GM12878 (cell line): ENCODE results near the gene LRRC23. TPM values are rescaled to one million over a fixed set of nuclear protein-coding genes. Genes with fewer than 3 reads are reported as not detected.

Source experiments
- BMI1 ChIP-seq: fragments of 450-650 bp; IDR thresholded peaks from 2 replicates; pipeline ENCODE4 v1.6.1; 2016; ENCODE audit warnings: mild to moderate bottlenecking, moderate library complexity, borderline replicate concordance
- DPF2 ChIP-seq: fragments of 450-650 bp; IDR thresholded peaks from 2 replicates; pipeline ENCODE4 v1.6.1; 2017; ENCODE audit warnings: mild to moderate bottlenecking
- EED ChIP-seq: sonication (generic); IDR thresholded peaks from 2 replicates; pipeline ENCODE4 v1.6.1; 2016; ENCODE audit warnings: antibody characterized with exemption, low read depth
- ESRRA ChIP-seq: IDR thresholded peaks from 2 replicates; pipeline ENCODE4 v1.6.1; 2012; ENCODE audit warnings: mild to moderate bottlenecking, low read length, improper control_type of control experiment
- ETV6 ChIP-seq, 2 experiments: fragments of 450-650 bp in 1 of 2; IDR thresholded peaks in 1 of 2; conservative IDR thresholded peaks in 1 of 2; 2 replicates each; pipeline ENCODE4 v1.6.1; 2014; ENCODE audit warnings: antibody characterized with exemption in 1 of 2, borderline replicate concordance in 1 of 2, low read depth in 1 of 2, mild to moderate bottlenecking in 1 of 2, moderate library complexity in 1 of 2
- KAT2A ChIP-seq: conservative IDR thresholded peaks from 2 replicates; pipeline ENCODE4 v1.6.1; 2011; ENCODE audit warnings: low read depth, low read length; ENCODE audit not compliant: control insufficient read depth
- MEF2A ChIP-seq: IDR thresholded peaks from 2 replicates; pipeline ENCODE4 v1.6.1; 2011; ENCODE audit warnings: low read depth, mild to moderate bottlenecking, low read length, moderate library complexity; ENCODE audit not compliant: insufficient read depth
- MTA2 ChIP-seq: fragments of 450-650 bp; IDR thresholded peaks from 2 replicates; pipeline ENCODE4 v1.6.1; 2016; ENCODE audit warnings: low read depth, mild to moderate bottlenecking, moderate library complexity
- MXI1 ChIP-seq: fragments of 150-350 bp; IDR thresholded peaks from 2 replicates; pipeline ENCODE4 v1.6.1; 2011; ENCODE audit warnings: low read depth, mild to moderate bottlenecking, inconsistent platforms, low read length, improper control_type of control experiment
- NFXL1 ChIP-seq: fragments of 450-650 bp; IDR thresholded peaks from 2 replicates; pipeline ENCODE4 v1.6.1; 2017; ENCODE audit warnings: antibody characterized with exemption, mild to moderate bottlenecking, borderline replicate concordance
- NFYA ChIP-seq: IDR thresholded peaks from 2 replicates; pipeline ENCODE4 v1.6.1; 2011; ENCODE audit warnings: low read depth, mild to moderate bottlenecking, low read length, improper control_type of control experiment, borderline replicate concordance
- NR2C2 ChIP-seq: IDR thresholded peaks from 2 replicates; pipeline ENCODE4 v1.6.1; 2011; ENCODE audit warnings: borderline replicate concordance, low read depth; ENCODE audit not compliant: control insufficient read depth, insufficient read length
- RBBP5 ChIP-seq: fragments of 200-600 bp; sonication (generic); conservative IDR thresholded peaks from 2 replicates; pipeline ENCODE4 v1.6.1; 2016
- RFX5 ChIP-seq: IDR thresholded peaks from 2 replicates; pipeline ENCODE4 v1.6.1; 2011; ENCODE audit warnings: low read depth, low read length, improper control_type of control experiment
- SMARCA5 ChIP-seq: fragments of 450-650 bp; IDR thresholded peaks from 2 replicates; pipeline ENCODE4 v1.6.1; 2017; ENCODE audit warnings: mild to moderate bottlenecking
- TCF12 ChIP-seq: IDR thresholded peaks from 2 replicates; pipeline ENCODE4 v1.6.1; 2011; ENCODE audit warnings: low read depth, mild to moderate bottlenecking, low read length
- ZNF217 ChIP-seq: fragments of 450-650 bp; IDR thresholded peaks from 2 replicates; pipeline ENCODE4 v1.6.1; 2017; ENCODE audit warnings: antibody characterized with exemption, mild to moderate bottlenecking
- ZSCAN29 ChIP-seq: fragments of 450-650 bp; IDR thresholded peaks from 2 replicates; pipeline ENCODE4 v1.6.1; 2017; ENCODE audit warnings: mild to moderate bottlenecking, moderate library complexity
- polyA plus RNA-seq, 11 experiments: library from polyadenylated mRNA; depleted of rRNA in 4 of 11; unstranded in 6 of 11; stranded (reverse) in 5 of 11; fragments of >200 nt; fragmentation: Nextera tagmentation in 4 of 11; fragmentation: Illumina TruSeq in 1 of 11; extraction: Ambion mirVana in 4 of 11; extraction: Trizol in 1 of 11; gene quantifications; 1 replicate in 1 of 11; 2 replicates in 10 of 11; pipeline versions ENCODE4 v1.2.1 to v1.2.3, GENCODE V29; 2011 to 2016; ENCODE audit warnings: inconsistent platforms in 2 of 11, missing spikeins in 2 of 11, low read depth in 1 of 11
- total RNA-seq, 4 experiments: library from RNA; depleted of rRNA in 3 of 4; stranded (reverse); fragments of >200 nt in 3 of 4; fragmentation: Illumina TruSeq in 1 of 4; extraction: Trizol in 1 of 4; gene quantifications; 2 replicates each; pipeline versions ENCODE4 v1.2.1 to v1.2.3, GENCODE V29; 2013 to 2021
- TF ChIP-seq, protein P1 (sequence below): fragments of 450-650 bp; IDR thresholded peaks from 2 replicates; pipeline ENCODE4 v1.6.1; 2017; ENCODE audit warnings: borderline replicate concordance
- TF ChIP-seq, protein P2 (sequence below): fragments of 450-650 bp; IDR thresholded peaks from 2 replicates; pipeline ENCODE4 v1.6.1; 2017; ENCODE audit warnings: low read depth, mild to moderate bottlenecking, moderate library complexity
- TF ChIP-seq, protein P3 (sequence below): IDR thresholded peaks from 2 replicates; pipeline ENCODE4 v1.6.1; 2011; ENCODE audit warnings: low read depth, low read length, improper control_type of control experiment, borderline replicate concordance
- TF ChIP-seq, protein P4 (sequence below): fragments of 450-650 bp; IDR thresholded peaks from 2 replicates; pipeline ENCODE4 v1.6.1; 2016; ENCODE audit warnings: mild to moderate bottlenecking

The LRRC23 gene
- total and polyA plus RNA-seq, 10 of the 15 experiments (the other 5 are each of a cell fraction or from before 2014, with no cell fraction given), result 1.4 to 6.9 (median 3.4) TPM

DNA sequence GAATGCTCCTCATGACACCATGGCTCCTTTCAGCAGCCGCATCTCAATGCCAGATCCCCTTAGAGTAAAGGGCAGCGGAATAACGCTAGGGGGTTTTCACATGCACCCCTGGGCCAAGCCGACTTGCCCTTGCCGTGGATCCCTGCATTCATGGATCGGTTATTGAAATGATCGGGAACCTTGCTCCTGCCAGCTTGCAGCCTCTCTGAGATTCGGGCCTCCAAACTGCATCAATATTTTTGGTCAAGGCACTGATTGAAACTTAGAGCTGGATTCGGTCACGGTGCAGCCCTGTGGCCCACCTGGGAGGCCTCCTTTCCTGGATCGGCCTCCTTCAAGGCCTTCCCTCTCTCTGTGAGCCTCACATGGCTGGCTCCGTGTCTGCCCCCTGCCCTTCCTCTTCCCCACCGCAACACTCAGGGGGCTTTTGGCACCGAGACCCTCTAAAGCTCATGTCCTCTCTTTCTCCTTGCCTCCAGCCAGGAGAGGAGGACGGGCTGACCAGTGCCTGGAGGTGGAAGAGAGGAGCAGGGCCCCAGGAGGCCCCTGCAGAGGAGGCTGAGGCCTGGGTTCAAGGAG lies 48.3 kb downstream of the LRRC23 start (continued):
- TF ChIP-seq, protein P1, sequence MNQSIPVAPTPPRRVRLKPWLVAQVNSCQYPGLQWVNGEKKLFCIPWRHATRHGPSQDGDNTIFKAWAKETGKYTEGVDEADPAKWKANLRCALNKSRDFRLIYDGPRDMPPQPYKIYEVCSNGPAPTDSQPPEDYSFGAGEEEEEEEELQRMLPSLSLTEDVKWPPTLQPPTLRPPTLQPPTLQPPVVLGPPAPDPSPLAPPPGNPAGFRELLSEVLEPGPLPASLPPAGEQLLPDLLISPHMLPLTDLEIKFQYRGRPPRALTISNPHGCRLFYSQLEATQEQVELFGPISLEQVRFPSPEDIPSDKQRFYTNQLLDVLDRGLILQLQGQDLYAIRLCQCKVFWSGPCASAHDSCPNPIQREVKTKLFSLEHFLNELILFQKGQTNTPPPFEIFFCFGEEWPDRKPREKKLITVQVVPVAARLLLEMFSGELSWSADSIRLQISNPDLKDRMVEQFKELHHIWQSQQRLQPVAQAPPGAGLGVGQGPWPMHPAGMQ, result no peak
- TF ChIP-seq ETV6 (conservative IDR thresholded peaks at IDR 0.05 in 1 of 2, IDR thresholded peaks at IDR 0.05 in 1 of 2; ENCODE audit: borderline replicate concordance in 1 of 2, low read depth in 1 of 2) (no peak), ESRRA (no peak), RBBP5 (no peak), MTA2 (no peak), DPF2 (no peak), RFX5 (no peak), EED (no peak), KAT2A (no peak), ZSCAN29 (no peak), NR2C2 (no peak), TCF12 (no peak), NFYA (no peak), MXI1 (no peak), BMI1 (no peak), ZNF217 (no peak), NFXL1 (no peak), SMARCA5 (peak; percentile 21; the same call in 1 of the 2 replicates), MEF2A (0 out of 2 replicates have a peak, but pooled peaks have one; percentile 1)
- TF ChIP-seq, protein P2, sequence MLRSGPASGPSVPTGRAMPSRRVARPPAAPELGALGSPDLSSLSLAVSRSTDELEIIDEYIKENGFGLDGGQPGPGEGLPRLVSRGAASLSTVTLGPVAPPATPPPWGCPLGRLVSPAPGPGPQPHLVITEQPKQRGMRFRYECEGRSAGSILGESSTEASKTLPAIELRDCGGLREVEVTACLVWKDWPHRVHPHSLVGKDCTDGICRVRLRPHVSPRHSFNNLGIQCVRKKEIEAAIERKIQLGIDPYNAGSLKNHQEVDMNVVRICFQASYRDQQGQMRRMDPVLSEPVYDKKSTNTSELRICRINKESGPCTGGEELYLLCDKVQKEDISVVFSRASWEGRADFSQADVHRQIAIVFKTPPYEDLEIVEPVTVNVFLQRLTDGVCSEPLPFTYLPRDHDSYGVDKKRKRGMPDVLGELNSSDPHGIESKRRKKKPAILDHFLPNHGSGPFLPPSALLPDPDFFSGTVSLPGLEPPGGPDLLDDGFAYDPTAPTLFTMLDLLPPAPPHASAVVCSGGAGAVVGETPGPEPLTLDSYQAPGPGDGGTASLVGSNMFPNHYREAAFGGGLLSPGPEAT, result no peak
- TF ChIP-seq, protein P3, sequence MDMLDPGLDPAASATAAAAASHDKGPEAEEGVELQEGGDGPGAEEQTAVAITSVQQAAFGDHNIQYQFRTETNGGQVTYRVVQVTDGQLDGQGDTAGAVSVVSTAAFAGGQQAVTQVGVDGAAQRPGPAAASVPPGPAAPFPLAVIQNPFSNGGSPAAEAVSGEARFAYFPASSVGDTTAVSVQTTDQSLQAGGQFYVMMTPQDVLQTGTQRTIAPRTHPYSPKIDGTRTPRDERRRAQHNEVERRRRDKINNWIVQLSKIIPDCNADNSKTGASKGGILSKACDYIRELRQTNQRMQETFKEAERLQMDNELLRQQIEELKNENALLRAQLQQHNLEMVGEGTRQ, result no peak
- TF ChIP-seq, protein P4, sequence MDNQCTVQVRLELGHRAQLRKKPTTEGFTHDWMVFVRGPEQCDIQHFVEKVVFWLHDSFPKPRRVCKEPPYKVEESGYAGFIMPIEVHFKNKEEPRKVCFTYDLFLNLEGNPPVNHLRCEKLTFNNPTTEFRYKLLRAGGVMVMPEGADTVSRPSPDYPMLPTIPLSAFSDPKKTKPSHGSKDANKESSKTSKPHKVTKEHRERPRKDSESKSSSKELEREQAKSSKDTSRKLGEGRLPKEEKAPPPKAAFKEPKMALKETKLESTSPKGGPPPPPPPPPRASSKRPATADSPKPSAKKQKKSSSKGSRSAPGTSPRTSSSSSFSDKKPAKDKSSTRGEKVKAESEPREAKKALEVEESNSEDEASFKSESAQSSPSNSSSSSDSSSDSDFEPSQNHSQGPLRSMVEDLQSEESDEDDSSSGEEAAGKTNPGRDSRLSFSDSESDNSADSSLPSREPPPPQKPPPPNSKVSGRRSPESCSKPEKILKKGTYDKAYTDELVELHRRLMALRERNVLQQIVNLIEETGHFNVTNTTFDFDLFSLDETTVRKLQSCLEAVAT, result no peak
